ENCODE data around the gene UNC5A. TPM values are rescaled to one million over a fixed set of nuclear protein-coding genes. Genes with fewer than 3 reads are reported as not detected.

UNC5A gene
- total RNA-seq, 2 experiments from 2014 or later: not detected

GRCh38 chr5:176784218-176785165 lies 25.9 kb upstream of the UNC5A start:
- H3K27me3 Mint-ChIP-seq: peaks cover 25% of the 10 kb centered on the region
- H3K36me3 Mint-ChIP-seq (ENCODE audit: low read depth): no peaks in the 10 kb centered on the region
- H3K9me3 Mint-ChIP-seq (ENCODE audit: low read depth): no peaks in the 10 kb centered on the region
- DNase-seq (no peak), ATAC-seq (no peak)
- CTCF ChIA-PET: interaction anchor here (0.6 to 1.9 kb wide), 3 partner anchors 12 to 745 kb away, joined by 3 to 5 read pairs (median 3); no protein-coding TSS in a partner anchor
- intact Hi-C loops (cut with DNase I, micrococcal nuclease): no loop called here
- H3K27ac Mint-ChIP-seq: no peak overlapping the region
- H3K4me1 Mint-ChIP-seq: no peaks in the 10 kb centered on the region
- H3K4me3 Mint-ChIP-seq: no peak overlapping the region
- POLR2A ChIA-PET: no interaction called here

GRCh38 chr5:176785184-176786145 lies 24.9 kb upstream of the UNC5A start:
- DNase-seq (no peak), ATAC-seq (no peak)
- ChIA-PET CTCF (no interaction called here), POLR2A (no interaction called here)
- no peaks in the 10 kb centered on the region for H3K9me3 Mint-ChIP-seq (ENCODE audit: low read depth)
- no peak overlapping the region for H3K4me3 Mint-ChIP-seq
- no peaks in the 10 kb centered on the region for H3K36me3 Mint-ChIP-seq (ENCODE audit: low read depth)
- intact Hi-C loops (cut with DNase I, micrococcal nuclease): no loop called here
- H3K27ac Mint-ChIP-seq: no peak overlapping the region
- no peaks in the 10 kb centered on the region for H3K4me1 Mint-ChIP-seq
- peaks cover 23% of the 10 kb centered on the region for H3K27me3 Mint-ChIP-seq

- POLR2A ChIA-PET: no interaction called here
- DNase-seq: no peak
- CTCF ChIA-PET: no interaction called here
- H3K27ac Mint-ChIP-seq: no peak overlapping the region
- H3K36me3 Mint-ChIP-seq (ENCODE audit: low read depth): no peaks in the 10 kb centered on the region
- intact Hi-C loops (cut with DNase I, micrococcal nuclease): no loop called here
- no peaks in the 10 kb centered on the region for H3K9me3 Mint-ChIP-seq (ENCODE audit: low read depth)
- peaks cover 25% of the 10 kb centered on the region for H3K27me3 Mint-ChIP-seq
- no peak overlapping the region for H3K4me3 Mint-ChIP-seq
- H3K4me1 Mint-ChIP-seq: no peaks in the 10 kb centered on the region
- ATAC-seq: no peak
Observed at GRCh38 chr5:176787676-176788075, 22.7 kb upstream of the UNC5A start.

- ATAC-seq (no peak), DNase-seq (no peak)
- Mint-ChIP-seq H3K9me3 (ENCODE audit: low read depth) (no peaks in the 10 kb centered on the region), H3K4me3 (no peak overlapping the region), H3K36me3 (ENCODE audit: low read depth) (no peaks in the 10 kb centered on the region), H3K27me3 (peaks cover 25% of the 10 kb centered on the region), H3K4me1 (no peaks in the 10 kb centered on the region), H3K27ac (no peak overlapping the region)
- POLR2A ChIA-PET: no interaction called here
- CTCF ChIA-PET: no interaction called here
- intact Hi-C loops (cut with DNase I, micrococcal nuclease): no loop called here
Observed at GRCh38 chr5:176788091-176788490, 22.3 kb upstream of the UNC5A start.

- no peaks in the 10 kb centered on the region for H3K36me3 Mint-ChIP-seq (ENCODE audit: low read depth)
- peaks cover 27% of the 10 kb centered on the region for H3K27me3 Mint-ChIP-seq
- intact Hi-C loops (cut with DNase I, micrococcal nuclease): no loop called here
- no peak for ATAC-seq
- H3K4me3 Mint-ChIP-seq: no peak overlapping the region
- POLR2A ChIA-PET: no interaction called here
- H3K27ac Mint-ChIP-seq: no peak overlapping the region
- no peak for DNase-seq
- H3K9me3 Mint-ChIP-seq (ENCODE audit: low read depth): no peaks in the 10 kb centered on the region
- H3K4me1 Mint-ChIP-seq: no peaks in the 10 kb centered on the region
- CTCF ChIA-PET: interaction anchor here (1.1 kb wide), 1 partner anchor 176 kb away, joined by 3 read pairs; no protein-coding TSS in a partner anchor
Observed at GRCh38 chr5:176788941-176789872, 21.2 kb upstream of the UNC5A start.

GRCh38 chr5:176789873-176790615 lies 20.3 kb upstream of the UNC5A start:
- H3K27ac Mint-ChIP-seq: no peak overlapping the region
- POLR2A ChIA-PET: no interaction called here
- intact Hi-C loops (cut with DNase I, micrococcal nuclease): no loop called here
- H3K4me1 Mint-ChIP-seq: no peaks in the 10 kb centered on the region
- DNase-seq (no peak), ATAC-seq (peak; percentile 42)
- peaks cover 27% of the 10 kb centered on the region for H3K27me3 Mint-ChIP-seq
- no peak overlapping the region for H3K4me3 Mint-ChIP-seq
- no peaks in the 10 kb centered on the region for H3K9me3 Mint-ChIP-seq (ENCODE audit: low read depth)
- CTCF ChIA-PET: no interaction called here
- H3K36me3 Mint-ChIP-seq (ENCODE audit: low read depth): no peaks in the 10 kb centered on the region

GRCh38 chr5:176790941-176791340 lies 19.4 kb upstream of the UNC5A start:
- Mint-ChIP-seq H3K27me3 (peaks cover 32% of the 10 kb centered on the region), H3K27ac (no peak overlapping the region), H3K36me3 (ENCODE audit: low read depth) (no peaks in the 10 kb centered on the region), H3K9me3 (ENCODE audit: low read depth) (no peaks in the 10 kb centered on the region), H3K4me3 (no peak overlapping the region), H3K4me1 (no peaks in the 10 kb centered on the region)
- CTCF ChIA-PET: interaction anchor here (1.0 kb wide), 1 partner anchor 131 kb away, joined by 3 read pairs; no protein-coding TSS in a partner anchor
- DNase-seq (no peak), ATAC-seq (no peak)
- intact Hi-C loops (cut with DNase I, micrococcal nuclease): no loop called here
- POLR2A ChIA-PET: no interaction called here

- CTCF ChIA-PET: interaction anchor here (0.8 to 1.0 kb wide), 2 partner anchors 14 to 135 kb away, joined by 3 read pairs; no protein-coding TSS in a partner anchor
- H3K36me3 Mint-ChIP-seq (ENCODE audit: low read depth): no peaks in the 10 kb centered on the region
- H3K4me1 Mint-ChIP-seq: no peaks in the 10 kb centered on the region
- no peak overlapping the region for H3K27ac Mint-ChIP-seq
- peaks cover 40% of the 10 kb centered on the region for H3K27me3 Mint-ChIP-seq
- no peak for DNase-seq
- POLR2A ChIA-PET: no interaction called here
- intact Hi-C loops (cut with DNase I, micrococcal nuclease): no loop called here
- H3K9me3 Mint-ChIP-seq (ENCODE audit: low read depth): no peaks in the 10 kb centered on the region
- ATAC-seq: no peak
- no peak overlapping the region for H3K4me3 Mint-ChIP-seq
Observed at GRCh38 chr5:176792655-176793342, 17.6 kb upstream of the UNC5A start.

GRCh38 chr5:176793343-176793699 lies 17.0 kb upstream of the UNC5A start:
- intact Hi-C loops (cut with DNase I, micrococcal nuclease): no loop called here
- H3K27me3 Mint-ChIP-seq: peaks cover 35% of the 10 kb centered on the region

GRCh38 chr5:176793736-176794135 lies 16.6 kb upstream of the UNC5A start:
- Mint-ChIP-seq H3K36me3 (ENCODE audit: low read depth) (no peaks in the 10 kb centered on the region), H3K9me3 (ENCODE audit: low read depth) (no peaks in the 10 kb centered on the region), H3K27me3 (peaks cover 34% of the 10 kb centered on the region), H3K4me1 (no peaks in the 10 kb centered on the region), H3K27ac (no peak overlapping the region), H3K4me3 (no peak overlapping the region)
- CTCF ChIA-PET: no interaction called here
- POLR2A ChIA-PET: no interaction called here
- intact Hi-C loops (cut with DNase I, micrococcal nuclease): no loop called here
- DNase-seq: no peak
- ATAC-seq: no peak

More at GRCh38 chr5:176793343-176793699, 17.0 kb upstream of the UNC5A start:
- POLR2A ChIA-PET: no interaction called here
- CTCF ChIA-PET: no interaction called here
- Mint-ChIP-seq H3K4me1 (no peaks in the 10 kb centered on the region), H3K27ac (no peak overlapping the region), H3K9me3 (ENCODE audit: low read depth) (no peaks in the 10 kb centered on the region), H3K4me3 (no peak overlapping the region), H3K36me3 (ENCODE audit: low read depth) (no peaks in the 10 kb centered on the region)
- no peak for DNase-seq
- ATAC-seq: no peak
